Liver (tissue), 9 donors: ENCODE measurements around the gene PARK7. TPM values are rescaled to one million over a fixed set of nuclear protein-coding genes. Genes with fewer than 3 reads are reported as not detected.

Source experiments
- DNase-seq: peaks from one replicate; pipeline ENCODE4 v3.0.0-alpha.2; 2017; ENCODE audit warnings: low spot score
- H3K27ac ChIP-seq, 2 donors: one replicate each; pipeline ENCODE4 v1.7.0; 2013; ENCODE audit warnings: inconsistent platforms in 2 of 2, low read length in 2 of 2, control low read depth in 1 of 2, low read depth in 1 of 2, mild to moderate bottlenecking in 1 of 2
- H3K27me3 ChIP-seq, 4 donors: one replicate each; pipeline versions ENCODE4 v1.6.1 to v1.7.0; 2013; ENCODE audit warnings: low read length in 3 of 4, inconsistent platforms in 1 of 4, mild to moderate bottlenecking in 1 of 4, moderate library complexity in 1 of 4; ENCODE audit not compliant: control insufficient read depth in 4 of 4, insufficient read depth in 4 of 4
- H3K36me3 ChIP-seq, 4 donors: one replicate each; pipeline versions ENCODE4 v1.6.1 to v1.7.0; 2013; ENCODE audit warnings: low read length in 3 of 4, mild to moderate bottlenecking in 3 of 4, low read depth in 1 of 4, moderate library complexity in 1 of 4; ENCODE audit not compliant: control insufficient read depth in 4 of 4, insufficient read depth in 3 of 4
- H3K4me1 ChIP-seq, 4 donors: one replicate each; pipeline versions ENCODE4 v1.6.1 to v1.7.0; 2013; ENCODE audit warnings: low read length in 3 of 4, mild to moderate bottlenecking in 3 of 4, moderate library complexity in 1 of 4; ENCODE audit not compliant: control insufficient read depth in 4 of 4, insufficient read depth in 4 of 4
- H3K4me3 ChIP-seq, 3 donors: one replicate each; pipeline versions ENCODE4 v1.6.1 to v1.7.0; 2013; ENCODE audit warnings: low read length in 3 of 3, control low read depth in 1 of 3, low read depth in 1 of 3, mild to moderate bottlenecking in 1 of 3
- H3K9ac ChIP-seq, 2 donors: one replicate each; pipeline ENCODE4 v1.7.0; 2013; ENCODE audit warnings: low read length in 2 of 2, mild to moderate bottlenecking in 2 of 2, moderate library complexity in 2 of 2, control low read depth in 1 of 2, low read depth in 1 of 2
- H3K9me3 ChIP-seq, 4 donors: one replicate each; pipeline versions ENCODE4 v1.6.1 to v1.7.0; 2013; ENCODE audit warnings: low read length in 3 of 4; ENCODE audit not compliant: control insufficient read depth in 4 of 4
- ATF3 ChIP-seq: IDR thresholded peaks from 2 replicates; pipeline ENCODE4 v1.6.1; 2016; ENCODE audit warnings: antibody characterized with exemption
- EGR1 ChIP-seq, 2 donors: IDR thresholded peaks; 2 replicates each; pipeline ENCODE4 v1.6.1; 2016 to 2018; ENCODE audit warnings: antibody characterized with exemption in 2 of 2, low read depth in 2 of 2
- FOXA2 ChIP-seq: IDR thresholded peaks from 2 replicates; pipeline ENCODE4 v1.6.1; 2016; ENCODE audit warnings: antibody characterized with exemption
- GABPA ChIP-seq, 2 donors: IDR thresholded peaks in 1 of 2; conservative IDR thresholded peaks in 1 of 2; 2 replicates each; pipeline ENCODE4 v1.6.1; 2016; ENCODE audit warnings: antibody characterized with exemption in 2 of 2, mild to moderate bottlenecking in 1 of 2, moderate library complexity in 1 of 2
- HNF4A ChIP-seq, 2 donors: conservative IDR thresholded peaks; 2 replicates each; pipeline ENCODE4 v1.6.1; 2016; ENCODE audit warnings: antibody characterized with exemption in 2 of 2, mild to moderate bottlenecking in 2 of 2
- HNF4G ChIP-seq: IDR thresholded peaks from 2 replicates; pipeline ENCODE4 v1.6.1; 2016; ENCODE audit warnings: antibody characterized with exemption
- JUND ChIP-seq, 2 donors: IDR thresholded peaks; 2 replicates each; pipeline ENCODE4 v1.6.1; 2016; ENCODE audit warnings: antibody characterized with exemption in 2 of 2
- MAX ChIP-seq: IDR thresholded peaks from 2 replicates; pipeline ENCODE4 v1.6.1; 2016; ENCODE audit warnings: antibody characterized with exemption
- NR2F2 ChIP-seq: IDR thresholded peaks from 2 replicates; pipeline ENCODE4 v1.6.1; 2016; ENCODE audit warnings: antibody characterized with exemption
- RAD21 ChIP-seq, 2 donors: IDR thresholded peaks; 2 replicates each; pipeline ENCODE4 v1.6.1; 2016; ENCODE audit warnings: antibody characterized with exemption in 2 of 2, mild to moderate bottlenecking in 2 of 2
- RXRA ChIP-seq, 2 donors: IDR thresholded peaks; 2 replicates each; pipeline ENCODE4 v1.6.1; 2017 to 2018; ENCODE audit warnings: antibody characterized with exemption in 2 of 2, mild to moderate bottlenecking in 1 of 2
- SP1 ChIP-seq: IDR thresholded peaks from 2 replicates; pipeline ENCODE4 v1.6.1; 2018; ENCODE audit warnings: antibody characterized with exemption, mild to moderate bottlenecking
- TAF1 ChIP-seq: conservative IDR thresholded peaks from 2 replicates; pipeline ENCODE4 v1.6.1; 2016; ENCODE audit warnings: antibody characterized with exemption, mild to moderate bottlenecking
- YY1 ChIP-seq: IDR thresholded peaks from 2 replicates; pipeline ENCODE4 v1.6.1; 2016; ENCODE audit warnings: antibody characterized with exemption, mild to moderate bottlenecking
- WGBS: extraction: QIAGEN DNeasy Blood & Tissue Kit; methylation state at CpG from one replicate; pipeline ENCODE4 v1.1.7; 2013; 5-methylcytosine and 5-hydroxymethylcytosine counted together
- polyA plus RNA-seq, 2 donors: library from polyadenylated mRNA; stranded (reverse) in 1 of 2; unstranded in 1 of 2; fragments of 200-250 nt in 1 of 2; fragments of >200 nt in 1 of 2; fragmentation: Nextera tagmentation in 1 of 2; extraction: Ambion mirVana in 1 of 2; gene quantifications; one replicate each; pipeline versions ENCODE4 v1.2.1 to v1.2.3, GENCODE V29; 2013 to 2015
- total RNA-seq, 2 donors: library from RNA; depleted of rRNA; stranded (reverse); fragments of >200 nt; gene quantifications; one replicate each; pipeline ENCODE4 v1.2.3, GENCODE V29; 2014
- TF ChIP-seq, protein P1 (sequence below): IDR thresholded peaks from 2 replicates; pipeline ENCODE4 v1.6.1; 2016; ENCODE audit warnings: antibody characterized with exemption, mild to moderate bottlenecking
- TF ChIP-seq, protein P2 (sequence below): fragments of 150-350 bp; IDR thresholded peaks from 2 replicates; pipeline ENCODE4 v1.5.1; 2017; ENCODE audit warnings: improper control_type of control experiment, low read depth, low read length; ENCODE audit not compliant: missing input control
- TF ChIP-seq, protein P3 (sequence below): IDR thresholded peaks from 2 replicates; pipeline ENCODE4 v1.6.1; 2016; ENCODE audit warnings: antibody characterized with exemption
- donor health status: healthy.
- donor health status: healthy.
- donor health status: healthy.
- donor health status: healthy.
- donor health status: healthy.

PARK7 gene
- total and polyA plus RNA-seq, 4 donors, result 107 to 297 (median 181) TPM

DNA sequence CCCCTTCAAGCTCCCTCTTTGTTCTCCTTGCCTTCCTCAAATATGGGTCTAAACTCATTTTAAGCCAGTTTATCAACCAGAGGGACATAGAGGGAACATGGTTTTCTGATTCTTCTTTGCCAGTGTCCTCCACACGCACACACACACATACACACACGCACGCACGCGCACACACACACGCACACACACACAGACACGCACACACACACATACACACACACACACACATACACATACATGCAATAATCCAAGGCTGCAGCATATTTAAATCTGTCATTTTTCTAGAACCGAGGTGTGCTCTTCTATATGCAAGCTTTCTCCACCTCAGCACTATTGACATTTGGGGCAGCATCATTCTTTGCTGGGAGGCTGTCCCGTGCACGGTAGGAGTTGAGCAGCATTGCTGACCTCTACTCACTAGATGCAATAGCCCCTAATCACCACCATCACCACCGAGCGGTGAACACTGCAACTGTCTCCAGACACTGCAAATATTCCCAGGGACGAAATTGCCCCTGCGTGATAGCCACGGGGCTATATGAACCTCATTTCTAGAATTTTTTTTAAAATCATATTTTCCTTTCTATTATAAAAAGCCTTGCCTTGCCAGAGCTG lies 28.9 kb upstream of the PARK7 start:
- H3K36me3 ChIP-seq, result no peaks in the 10 kb centered on the region
- no peak overlapping the region for H3K27ac ChIP-seq
- WGBS, result 73% methylated on average over 15 of the region's 15 CpGs
- no peaks in the 10 kb centered on the region for H3K9me3 ChIP-seq
- no peak overlapping the region for H3K9ac ChIP-seq
- DNase-seq, result no peak
- H3K27me3 ChIP-seq, result peaks cover 0 to 14% (median 3%) of the 10 kb centered on the region in 4 donors
- no peak for TF ChIP-seq ATF3
- no peak for TF ChIP-seq YY1
- no peak for TF ChIP-seq HNF4G
- no peak for TF ChIP-seq RAD21 (IDR thresholded peaks at IDR 0.05)
- TF ChIP-seq, protein P1, sequence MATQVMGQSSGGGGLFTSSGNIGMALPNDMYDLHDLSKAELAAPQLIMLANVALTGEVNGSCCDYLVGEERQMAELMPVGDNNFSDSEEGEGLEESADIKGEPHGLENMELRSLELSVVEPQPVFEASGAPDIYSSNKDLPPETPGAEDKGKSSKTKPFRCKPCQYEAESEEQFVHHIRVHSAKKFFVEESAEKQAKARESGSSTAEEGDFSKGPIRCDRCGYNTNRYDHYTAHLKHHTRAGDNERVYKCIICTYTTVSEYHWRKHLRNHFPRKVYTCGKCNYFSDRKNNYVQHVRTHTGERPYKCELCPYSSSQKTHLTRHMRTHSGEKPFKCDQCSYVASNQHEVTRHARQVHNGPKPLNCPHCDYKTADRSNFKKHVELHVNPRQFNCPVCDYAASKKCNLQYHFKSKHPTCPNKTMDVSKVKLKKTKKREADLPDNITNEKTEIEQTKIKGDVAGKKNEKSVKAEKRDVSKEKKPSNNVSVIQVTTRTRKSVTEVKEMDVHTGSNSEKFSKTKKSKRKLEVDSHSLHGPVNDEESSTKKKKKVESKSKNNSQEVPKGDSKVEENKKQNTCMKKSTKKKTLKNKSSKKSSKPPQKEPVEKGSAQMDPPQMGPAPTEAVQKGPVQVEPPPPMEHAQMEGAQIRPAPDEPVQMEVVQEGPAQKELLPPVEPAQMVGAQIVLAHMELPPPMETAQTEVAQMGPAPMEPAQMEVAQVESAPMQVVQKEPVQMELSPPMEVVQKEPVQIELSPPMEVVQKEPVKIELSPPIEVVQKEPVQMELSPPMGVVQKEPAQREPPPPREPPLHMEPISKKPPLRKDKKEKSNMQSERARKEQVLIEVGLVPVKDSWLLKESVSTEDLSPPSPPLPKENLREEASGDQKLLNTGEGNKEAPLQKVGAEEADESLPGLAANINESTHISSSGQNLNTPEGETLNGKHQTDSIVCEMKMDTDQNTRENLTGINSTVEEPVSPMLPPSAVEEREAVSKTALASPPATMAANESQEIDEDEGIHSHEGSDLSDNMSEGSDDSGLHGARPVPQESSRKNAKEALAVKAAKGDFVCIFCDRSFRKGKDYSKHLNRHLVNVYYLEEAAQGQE, result no peak
- TF ChIP-seq EGR1 (IDR thresholded peaks at IDR 0.05; ENCODE audit: low read depth in 2 of 2), result no peak
- no peak for TF ChIP-seq GABPA (IDR thresholded peaks at IDR 0.05 in 1 of 2, conservative IDR thresholded peaks at IDR 0.05 in 1 of 2)
- TF ChIP-seq, protein P2, sequence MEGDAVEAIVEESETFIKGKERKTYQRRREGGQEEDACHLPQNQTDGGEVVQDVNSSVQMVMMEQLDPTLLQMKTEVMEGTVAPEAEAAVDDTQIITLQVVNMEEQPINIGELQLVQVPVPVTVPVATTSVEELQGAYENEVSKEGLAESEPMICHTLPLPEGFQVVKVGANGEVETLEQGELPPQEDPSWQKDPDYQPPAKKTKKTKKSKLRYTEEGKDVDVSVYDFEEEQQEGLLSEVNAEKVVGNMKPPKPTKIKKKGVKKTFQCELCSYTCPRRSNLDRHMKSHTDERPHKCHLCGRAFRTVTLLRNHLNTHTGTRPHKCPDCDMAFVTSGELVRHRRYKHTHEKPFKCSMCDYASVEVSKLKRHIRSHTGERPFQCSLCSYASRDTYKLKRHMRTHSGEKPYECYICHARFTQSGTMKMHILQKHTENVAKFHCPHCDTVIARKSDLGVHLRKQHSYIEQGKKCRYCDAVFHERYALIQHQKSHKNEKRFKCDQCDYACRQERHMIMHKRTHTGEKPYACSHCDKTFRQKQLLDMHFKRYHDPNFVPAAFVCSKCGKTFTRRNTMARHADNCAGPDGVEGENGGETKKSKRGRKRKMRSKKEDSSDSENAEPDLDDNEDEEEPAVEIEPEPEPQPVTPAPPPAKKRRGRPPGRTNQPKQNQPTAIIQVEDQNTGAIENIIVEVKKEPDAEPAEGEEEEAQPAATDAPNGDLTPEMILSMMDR, result no peak
- TF ChIP-seq RXRA (IDR thresholded peaks at IDR 0.05), result no peak
- no peak for TF ChIP-seq JUND (IDR thresholded peaks at IDR 0.05)
- TF ChIP-seq, protein P3, sequence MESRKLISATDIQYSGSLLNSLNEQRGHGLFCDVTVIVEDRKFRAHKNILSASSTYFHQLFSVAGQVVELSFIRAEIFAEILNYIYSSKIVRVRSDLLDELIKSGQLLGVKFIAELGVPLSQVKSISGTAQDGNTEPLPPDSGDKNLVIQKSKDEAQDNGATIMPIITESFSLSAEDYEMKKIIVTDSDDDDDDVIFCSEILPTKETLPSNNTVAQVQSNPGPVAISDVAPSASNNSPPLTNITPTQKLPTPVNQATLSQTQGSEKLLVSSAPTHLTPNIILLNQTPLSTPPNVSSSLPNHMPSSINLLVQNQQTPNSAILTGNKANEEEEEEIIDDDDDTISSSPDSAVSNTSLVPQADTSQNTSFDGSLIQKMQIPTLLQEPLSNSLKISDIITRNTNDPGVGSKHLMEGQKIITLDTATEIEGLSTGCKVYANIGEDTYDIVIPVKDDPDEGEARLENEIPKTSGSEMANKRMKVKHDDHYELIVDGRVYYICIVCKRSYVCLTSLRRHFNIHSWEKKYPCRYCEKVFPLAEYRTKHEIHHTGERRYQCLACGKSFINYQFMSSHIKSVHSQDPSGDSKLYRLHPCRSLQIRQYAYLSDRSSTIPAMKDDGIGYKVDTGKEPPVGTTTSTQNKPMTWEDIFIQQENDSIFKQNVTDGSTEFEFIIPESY, result no peak
- TF ChIP-seq NR2F2, result no peak
- no peak for TF ChIP-seq HNF4A (conservative IDR thresholded peaks at IDR 0.05)
- TF ChIP-seq FOXA2, result no peak
- TF ChIP-seq SP1, result no peak
- TF ChIP-seq TAF1, result no peak
- H3K4me3 ChIP-seq, result no peak overlapping the region
- no peaks in the 10 kb centered on the region for H3K4me1 ChIP-seq

DNA sequence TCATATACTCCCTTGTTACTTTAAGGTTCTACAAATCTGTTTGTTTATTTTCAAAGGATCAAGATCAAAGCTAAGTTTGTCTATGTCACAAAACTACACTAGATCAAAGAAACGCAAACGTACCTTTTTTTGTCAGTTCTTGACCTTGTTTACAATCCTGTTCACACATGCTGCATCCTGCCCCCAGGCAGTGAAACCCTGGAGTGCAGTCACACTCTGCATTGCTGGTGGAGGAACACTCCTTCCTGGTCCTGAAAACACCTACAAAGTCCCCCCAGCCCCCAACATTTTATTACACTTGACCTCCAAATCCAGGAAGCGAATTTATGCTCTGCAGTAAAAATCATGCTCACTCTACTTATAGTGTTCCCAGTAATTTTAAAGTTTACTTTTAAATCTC lies 23.4 kb upstream of the PARK7 start:
- Histone ChIP-seq H3K27ac (no peak overlapping the region), H3K9me3 (no peaks in the 10 kb centered on the region), H3K4me1 (peaks cover 0 to 8% (median 3%) of the 10 kb centered on the region in 4 donors), H3K9ac (no peak overlapping the region), H3K36me3 (no peaks in the 10 kb centered on the region), H3K27me3 (peaks cover 0 to 16% (median 1%) of the 10 kb centered on the region in 4 donors), H3K4me3 (no peak overlapping the region)
- 50% methylated on average over 3 of the region's 3 CpGs for WGBS
- DNase-seq, result no peak
- TF ChIP-seq EGR1 (IDR thresholded peaks at IDR 0.05; ENCODE audit: low read depth in 2 of 2), result no peak
- TF ChIP-seq MAX, result no peak
- no peak for TF ChIP-seq JUND (IDR thresholded peaks at IDR 0.05)
- TF ChIP-seq RAD21 (IDR thresholded peaks at IDR 0.05), result no peak
- TF ChIP-seq, protein P2, result no peak
- TF ChIP-seq TAF1, result no peak
- no peak for TF ChIP-seq HNF4G
- TF ChIP-seq GABPA (IDR thresholded peaks at IDR 0.05 in 1 of 2, conservative IDR thresholded peaks at IDR 0.05 in 1 of 2), result no peak
- TF ChIP-seq, protein P3, result no peak
- no peak for TF ChIP-seq NR2F2
